Activated T-helper 1 cell treated with anti-CD3 and anti-CD28 coated beads, Interleukin-2, amount 50 U/mL, for 16 hours (primary cell): ENCODE data around the gene SMNDC1.

Source experiments
- DNase-seq, 2 donors: peaks; one replicate each; pipeline ENCODE4 v3.0.0-alpha.2; 2020; ENCODE audit warnings: low read depth in 1 of 2, low spot score in 1 of 2

Gene SMNDC1

GRCh38 chr10:110327262-110327914, 22.7 kb upstream of the SMNDC1 start:
- no peak for DNase-seq

GRCh38 chr10:110326351-110327032, 21.8 kb upstream of the SMNDC1 start:
- DNase-seq: no peak

GRCh38 chr10:110324805-110325280, 20.1 kb upstream of the SMNDC1 start:
- no peak for DNase-seq

GRCh38 chr10:110324201-110324804, 19.6 kb upstream of the SMNDC1 start:
- no peak for DNase-seq

- no peak for DNase-seq
Measured at GRCh38 chr10:110323503-110323902, 18.8 kb upstream of the SMNDC1 start.

- DNase-seq: no peak
Measured at GRCh38 chr10:110321869-110322620, 17.3 kb upstream of the SMNDC1 start.

- DNase-seq: no peak
Measured at GRCh38 chr10:110317866-110318850, 13.4 kb upstream of the SMNDC1 start.

- no peak for DNase-seq
Measured at GRCh38 chr10:110313674-110314073, 9.0 kb upstream of the SMNDC1 start.

- no peak for DNase-seq
Measured at GRCh38 chr10:110312206-110312605, 7.5 kb upstream of the SMNDC1 start.

- DNase-seq: no peak
Measured at GRCh38 chr10:110311357-110311949, 6.7 kb upstream of the SMNDC1 start.

- no peak for DNase-seq
Measured at GRCh38 chr10:110310741-110311140, 6.0 kb upstream of the SMNDC1 start.

GRCh38 chr10:110307805-110308204, 3.1 kb upstream of the SMNDC1 start:
- DNase-seq: no peak

GRCh38 chr10:110306452-110306768, 1.7 kb upstream of the SMNDC1 start:
- no peak for DNase-seq

GRCh38 chr10:110305767-110306451, 1.2 kb upstream of the SMNDC1 start:
- DNase-seq: peak in 1 of 2 donors; percentile 11

GRCh38 chr10:110304394-110304779, 333 bp downstream of the SMNDC1 start:
- peak in 1 of 2 donors; percentile 17 for DNase-seq

GRCh38 chr10:110303681-110304080, 1.0 kb downstream of the SMNDC1 start:
- no peak for DNase-seq

- no peak for DNase-seq
Measured at GRCh38 chr10:110300486-110300986, 4.2 kb downstream of the SMNDC1 start.

GRCh38 chr10:110296966-110297365, 7.8 kb downstream of the SMNDC1 start:
- no peak for DNase-seq

- DNase-seq: no peak
Measured at GRCh38 chr10:110286841-110287240, 17.9 kb downstream of the SMNDC1 start.
